ENCODE results near the gene PRR20A.
"Not testable (repeated sequence)": the region's sequence is repeated elsewhere in the genome, so short reads cannot be mapped to it uniquely, and the experiment has no call there.

Gene PRR20A

DNA sequence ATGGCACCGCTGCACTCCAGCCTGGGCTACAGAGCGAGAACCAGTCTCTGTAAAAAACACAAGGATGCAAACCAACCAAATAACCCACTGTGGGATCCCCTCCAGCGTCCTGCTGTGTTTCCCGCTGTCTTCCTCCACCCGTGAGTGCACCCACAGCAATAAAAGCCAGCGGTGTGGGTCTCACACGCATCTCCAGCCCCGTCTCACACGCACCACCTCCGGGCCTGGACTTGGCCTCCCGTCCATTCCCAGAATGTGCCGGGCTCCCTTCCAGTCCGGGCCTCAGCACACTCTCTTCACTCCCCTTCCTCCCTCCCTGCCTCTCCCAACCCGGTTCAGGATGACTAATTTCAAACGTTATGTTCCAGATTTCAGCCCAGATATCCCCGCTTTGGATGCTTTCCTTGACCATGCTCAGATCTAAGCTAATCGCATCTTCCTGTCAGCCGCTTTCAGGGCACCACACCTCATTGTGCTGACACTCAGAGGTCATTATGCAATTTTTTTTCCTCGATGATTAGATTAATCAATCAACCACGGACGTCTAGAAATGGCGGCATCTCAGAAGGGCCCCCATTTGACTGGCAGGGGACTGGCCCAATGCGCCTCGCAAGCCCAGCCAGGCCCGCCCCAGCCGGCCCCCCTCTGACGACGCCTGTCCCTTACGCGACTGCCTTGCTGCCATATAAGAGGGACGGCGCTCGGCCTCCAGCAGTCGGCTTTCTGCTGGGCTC is at the start of gene PRR20A:
TSS of gene PRR20A (plus strand) at position 684 of the 734 bp plus-strand sequence. CDS start 387 bp downstream, outside the sequence.
- not testable (repeated sequence) for DNase-seq (ENCODE audit: low read depth); H3K4me3 ChIP-seq (replicated peaks; ENCODE audit: low read depth, low read length)

DNA sequence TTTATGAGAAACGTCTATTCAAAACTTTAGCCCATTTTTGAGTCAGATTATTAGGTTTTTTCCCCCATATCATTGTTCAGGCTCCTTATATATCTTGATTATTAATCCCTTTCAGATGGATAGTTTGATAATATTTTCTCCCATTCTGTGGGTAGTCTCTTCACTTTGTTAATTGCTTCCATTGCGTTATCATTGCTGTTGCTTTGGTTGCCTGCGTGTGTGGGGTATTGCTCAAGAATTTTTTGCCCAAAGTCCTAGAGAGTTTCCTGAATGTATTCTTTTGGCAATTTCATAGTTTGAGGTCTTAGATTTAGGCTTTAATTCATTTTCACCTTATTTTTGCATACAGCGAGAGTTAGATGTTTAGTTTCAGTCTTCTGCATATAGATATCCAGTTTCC is 25.8 kb upstream of the PRR20A start:
- H3K4me3 ChIP-seq (replicated peaks; ENCODE audit: low read depth, low read length) = no peak overlapping the region
- TF ChIP-seq, protein P1, sequence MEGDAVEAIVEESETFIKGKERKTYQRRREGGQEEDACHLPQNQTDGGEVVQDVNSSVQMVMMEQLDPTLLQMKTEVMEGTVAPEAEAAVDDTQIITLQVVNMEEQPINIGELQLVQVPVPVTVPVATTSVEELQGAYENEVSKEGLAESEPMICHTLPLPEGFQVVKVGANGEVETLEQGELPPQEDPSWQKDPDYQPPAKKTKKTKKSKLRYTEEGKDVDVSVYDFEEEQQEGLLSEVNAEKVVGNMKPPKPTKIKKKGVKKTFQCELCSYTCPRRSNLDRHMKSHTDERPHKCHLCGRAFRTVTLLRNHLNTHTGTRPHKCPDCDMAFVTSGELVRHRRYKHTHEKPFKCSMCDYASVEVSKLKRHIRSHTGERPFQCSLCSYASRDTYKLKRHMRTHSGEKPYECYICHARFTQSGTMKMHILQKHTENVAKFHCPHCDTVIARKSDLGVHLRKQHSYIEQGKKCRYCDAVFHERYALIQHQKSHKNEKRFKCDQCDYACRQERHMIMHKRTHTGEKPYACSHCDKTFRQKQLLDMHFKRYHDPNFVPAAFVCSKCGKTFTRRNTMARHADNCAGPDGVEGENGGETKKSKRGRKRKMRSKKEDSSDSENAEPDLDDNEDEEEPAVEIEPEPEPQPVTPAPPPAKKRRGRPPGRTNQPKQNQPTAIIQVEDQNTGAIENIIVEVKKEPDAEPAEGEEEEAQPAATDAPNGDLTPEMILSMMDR (IDR thresholded peaks at IDR 0.05; ENCODE audit: low read length, missing control alignments) = no peak

GRCh38 chr13:57123681-57124080 is 17.0 kb upstream of the PRR20A start:
- H3K4me3 ChIP-seq (replicated peaks; ENCODE audit: low read depth, low read length) = no peak overlapping the region
- peak; percentile 51 for DNase-seq (ENCODE audit: low read depth)
- TF ChIP-seq, protein P1 (IDR thresholded peaks at IDR 0.05; ENCODE audit: low read length, missing control alignments) = no peak

More for the DNA sequence above, 25.8 kb upstream of the PRR20A start:
- no peak for DNase-seq (ENCODE audit: low read depth)

DNA sequence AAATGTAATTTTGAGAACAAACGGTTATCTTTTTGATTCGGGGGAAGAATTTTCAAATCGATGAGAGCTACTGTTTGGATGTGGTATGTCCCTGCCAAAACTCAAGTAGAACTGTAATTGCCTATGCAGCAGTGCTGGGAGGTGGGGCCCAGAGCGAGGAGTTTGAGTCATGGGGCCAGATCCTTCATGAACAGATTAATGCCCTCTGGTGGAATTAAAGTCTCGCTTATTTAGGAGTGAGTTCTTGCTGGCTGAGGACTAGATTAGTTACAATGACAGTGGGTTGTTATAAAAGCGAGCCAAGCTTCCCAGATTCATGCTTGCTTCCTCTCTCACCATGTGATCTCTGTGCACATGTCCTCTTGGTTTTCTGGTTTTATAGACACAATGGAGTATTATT is 11.8 kb upstream of the PRR20A start:
- no peak overlapping the region for H3K4me3 ChIP-seq (replicated peaks; ENCODE audit: low read depth, low read length)
- no peak for DNase-seq (ENCODE audit: low read depth)
- TF ChIP-seq, protein P1 (IDR thresholded peaks at IDR 0.05; ENCODE audit: low read length, missing control alignments) = no peak

DNA sequence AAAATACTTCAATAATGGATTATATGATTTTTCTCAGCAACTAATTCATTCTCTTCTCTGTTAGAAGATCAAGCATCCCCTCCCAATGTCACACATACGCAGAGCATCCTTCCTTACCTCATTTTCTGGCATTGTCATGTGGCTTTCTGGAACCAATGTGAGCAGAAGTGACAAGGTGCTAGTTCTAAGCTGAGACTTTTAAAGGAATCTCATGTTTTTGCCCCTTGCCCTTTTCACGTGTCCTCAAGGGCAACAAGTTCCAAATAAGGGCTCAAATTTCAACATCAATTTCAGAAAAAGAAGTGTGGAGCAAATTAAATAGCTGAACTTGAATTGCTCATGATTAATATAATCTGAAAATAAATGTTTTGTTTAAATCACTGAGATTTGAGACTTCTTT is 4.6 kb upstream of the PRR20A start:
- no peak overlapping the region for H3K4me3 ChIP-seq (replicated peaks; ENCODE audit: low read depth, low read length)
- TF ChIP-seq, protein P1 (IDR thresholded peaks at IDR 0.05; ENCODE audit: low read length, missing control alignments) = no peak
- no peak for DNase-seq (ENCODE audit: low read depth)

- TF ChIP-seq, protein P1 (IDR thresholded peaks at IDR 0.05; ENCODE audit: low read length, missing control alignments) = no peak
- no peak overlapping the region for H3K4me3 ChIP-seq (replicated peaks; ENCODE audit: low read depth, low read length)
- DNase-seq (ENCODE audit: low read depth) = no peak
These were observed 3.1 kb upstream of the PRR20A start for GRCh38 chr13:57137585-57137984.

DNA sequence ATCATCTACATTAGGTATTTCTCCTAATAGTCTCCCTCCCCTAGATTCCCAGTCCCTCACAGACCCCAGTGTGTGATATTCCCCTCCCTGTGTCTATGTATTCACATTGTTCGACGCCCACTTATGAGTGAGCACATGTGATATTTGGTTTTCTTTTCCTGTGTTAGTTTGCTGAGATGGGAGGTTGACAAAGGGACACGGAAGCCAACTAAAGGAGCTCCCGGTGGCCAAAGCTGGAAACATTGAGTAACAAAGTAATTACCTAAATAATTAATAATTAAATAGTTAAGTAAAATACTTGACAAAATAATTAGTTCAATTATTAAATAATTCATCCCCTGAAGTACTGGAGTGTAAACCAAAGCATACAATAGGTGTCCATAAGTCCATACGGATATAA is 1.7 kb upstream of the PRR20A start:
- H3K4me3 ChIP-seq (replicated peaks; ENCODE audit: low read depth, low read length) = no peak overlapping the region
- TF ChIP-seq, protein P1 (IDR thresholded peaks at IDR 0.05; ENCODE audit: low read length, missing control alignments) = no peak
- no peak for DNase-seq (ENCODE audit: low read depth)

- not testable (repeated sequence) for DNase-seq (ENCODE audit: low read depth); H3K4me3 ChIP-seq (replicated peaks; ENCODE audit: low read depth, low read length)
These were observed 937 bp upstream of the PRR20A start for GRCh38 chr13:57139781-57140180.

DNA sequence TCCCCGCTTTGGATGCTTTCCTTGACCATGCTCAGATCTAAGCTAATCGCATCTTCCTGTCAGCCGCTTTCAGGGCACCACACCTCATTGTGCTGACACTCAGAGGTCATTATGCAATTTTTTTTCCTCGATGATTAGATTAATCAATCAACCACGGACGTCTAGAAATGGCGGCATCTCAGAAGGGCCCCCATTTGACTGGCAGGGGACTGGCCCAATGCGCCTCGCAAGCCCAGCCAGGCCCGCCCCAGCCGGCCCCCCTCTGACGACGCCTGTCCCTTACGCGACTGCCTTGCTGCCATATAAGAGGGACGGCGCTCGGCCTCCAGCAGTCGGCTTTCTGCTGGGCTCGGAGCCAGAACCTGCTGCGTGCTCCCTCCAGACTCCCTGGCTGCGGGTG is 6.5 kb downstream of the PRR20A start, which contains the start of gene PRR20B:
TSS of gene PRR20B (plus strand) at position 301 of the 400 bp plus-strand sequence. CDS start 387 bp downstream, outside the sequence.
- not testable (repeated sequence) for H3K4me3 ChIP-seq (replicated peaks; ENCODE audit: low read depth, low read length); DNase-seq (ENCODE audit: low read depth)

DNA sequence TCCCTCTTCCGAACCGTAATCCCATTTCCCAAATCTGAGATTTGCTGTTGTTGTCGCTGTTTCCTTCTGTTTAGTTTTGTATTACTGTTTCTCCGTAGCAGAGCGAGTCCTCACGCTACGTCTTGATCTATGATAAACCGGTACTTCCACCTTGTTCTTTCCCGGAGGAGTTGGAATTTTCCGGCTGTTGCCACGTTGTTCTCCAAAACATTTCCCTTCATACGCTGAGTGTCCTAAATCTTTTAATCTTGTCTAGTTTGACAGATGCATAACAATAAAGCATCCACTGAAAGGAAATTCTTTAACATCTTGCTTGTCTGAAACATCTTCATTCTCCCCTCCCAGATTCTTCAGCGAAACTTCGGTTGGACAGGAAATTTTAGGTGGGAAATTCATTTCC is 7.4 kb downstream of the PRR20A start:
- not testable (repeated sequence) for DNase-seq (ENCODE audit: low read depth); H3K4me3 ChIP-seq (replicated peaks; ENCODE audit: low read depth, low read length)

DNA sequence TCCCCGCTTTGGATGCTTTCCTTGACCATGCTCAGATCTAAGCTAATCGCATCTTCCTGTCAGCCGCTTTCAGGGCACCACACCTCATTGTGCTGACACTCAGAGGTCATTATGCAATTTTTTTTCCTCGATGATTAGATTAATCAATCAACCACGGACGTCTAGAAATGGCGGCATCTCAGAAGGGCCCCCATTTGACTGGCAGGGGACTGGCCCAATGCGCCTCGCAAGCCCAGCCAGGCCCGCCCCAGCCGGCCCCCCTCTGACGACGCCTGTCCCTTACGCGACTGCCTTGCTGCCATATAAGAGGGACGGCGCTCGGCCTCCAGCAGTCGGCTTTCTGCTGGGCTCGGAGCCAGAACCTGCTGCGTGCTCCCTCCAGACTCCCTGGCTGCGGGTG is 13.0 kb downstream of the PRR20A start, which contains the start of gene PRR20C:
TSS of gene PRR20C (plus strand) at position 301 of the 400 bp plus-strand sequence. CDS start 387 bp downstream, outside the sequence.
- not testable (repeated sequence) for DNase-seq (ENCODE audit: low read depth); H3K4me3 ChIP-seq (replicated peaks; ENCODE audit: low read depth, low read length)
